GM23338 (cell line): ENCODE measurements around the gene C1orf87.

Experiments
- EZH2 ChIP-seq: fragments of 200-600 bp; sonication (generic); IDR thresholded peaks from one replicate; pipeline ENCODE4 v1.8.0; 2017; ENCODE audit warnings: antibody characterized with exemption, mild to moderate bottlenecking, low read depth; ENCODE audit not compliant: unreplicated experiment
- EZH2phosphoT487 ChIP-seq: fragments of 200-600 bp; sonication (generic); IDR thresholded peaks from one replicate; pipeline ENCODE4 v1.8.1; 2018; ENCODE audit warnings: antibody characterized with exemption; ENCODE audit not compliant: unreplicated experiment
- JUNB ChIP-seq: IDR thresholded peaks from one replicate; pipeline ENCODE4 v1.6.1; 2016; ENCODE audit warnings: antibody characterized with exemption; ENCODE audit not compliant: unreplicated experiment
- POLR2AphosphoS5 ChIP-seq: IDR thresholded peaks from 2 replicates; pipeline ENCODE4 v1.6.1; 2016; ENCODE audit warnings: antibody characterized with exemption, low read depth
- ZNF331 ChIP-seq: fragments of 250-450 bp; sonication (Bioruptor Pico); IDR thresholded peaks from 2 replicates; pipeline ENCODE4 v1.5.0; 2020; ENCODE audit warnings: low read depth, mild to moderate bottlenecking, moderate library complexity
- TF ChIP-seq, protein P1 (sequence below), 2 experiments: fragments of 200-600 bp in 1 of 2; sonication (generic) in 1 of 2; conservative IDR thresholded peaks; 2 replicates each; pipeline versions ENCODE4 v1.5.1 to v1.6.1; 2016 to 2017; ENCODE audit warnings: antibody characterized with exemption in 2 of 2, low read depth in 2 of 2, mild to moderate bottlenecking in 2 of 2, moderate library complexity in 1 of 2
- TF ChIP-seq, protein P2 (sequence below): IDR thresholded peaks from one replicate; pipeline ENCODE4 v1.6.1; 2018; ENCODE audit warnings: antibody characterized with exemption; ENCODE audit not compliant: unreplicated experiment
- TF ChIP-seq, protein P3 (sequence below): IDR thresholded peaks from 2 replicates; pipeline ENCODE4 v1.6.1; 2016; ENCODE audit warnings: antibody characterized with exemption

DNA sequence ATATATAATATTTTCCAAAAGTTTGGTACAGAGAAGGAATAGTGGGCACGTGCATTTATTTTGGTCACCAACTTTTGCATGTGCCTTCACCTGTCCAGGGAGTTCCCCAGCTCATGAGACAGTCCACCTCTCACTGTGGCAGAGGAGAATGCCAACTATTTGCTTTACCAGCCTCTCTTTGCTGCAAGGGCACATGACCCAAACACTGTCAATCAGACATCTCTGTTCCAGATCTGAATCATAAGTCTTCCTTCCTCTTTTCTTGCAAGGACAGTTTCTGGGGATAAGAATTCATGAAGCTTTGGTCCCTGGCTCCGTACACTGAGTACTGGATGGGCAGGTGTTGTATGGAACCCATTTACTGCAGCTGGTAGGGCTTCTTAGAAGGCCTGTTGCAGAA lies 38.6 kb downstream of the C1orf87 start:
- TF ChIP-seq, protein P1, sequence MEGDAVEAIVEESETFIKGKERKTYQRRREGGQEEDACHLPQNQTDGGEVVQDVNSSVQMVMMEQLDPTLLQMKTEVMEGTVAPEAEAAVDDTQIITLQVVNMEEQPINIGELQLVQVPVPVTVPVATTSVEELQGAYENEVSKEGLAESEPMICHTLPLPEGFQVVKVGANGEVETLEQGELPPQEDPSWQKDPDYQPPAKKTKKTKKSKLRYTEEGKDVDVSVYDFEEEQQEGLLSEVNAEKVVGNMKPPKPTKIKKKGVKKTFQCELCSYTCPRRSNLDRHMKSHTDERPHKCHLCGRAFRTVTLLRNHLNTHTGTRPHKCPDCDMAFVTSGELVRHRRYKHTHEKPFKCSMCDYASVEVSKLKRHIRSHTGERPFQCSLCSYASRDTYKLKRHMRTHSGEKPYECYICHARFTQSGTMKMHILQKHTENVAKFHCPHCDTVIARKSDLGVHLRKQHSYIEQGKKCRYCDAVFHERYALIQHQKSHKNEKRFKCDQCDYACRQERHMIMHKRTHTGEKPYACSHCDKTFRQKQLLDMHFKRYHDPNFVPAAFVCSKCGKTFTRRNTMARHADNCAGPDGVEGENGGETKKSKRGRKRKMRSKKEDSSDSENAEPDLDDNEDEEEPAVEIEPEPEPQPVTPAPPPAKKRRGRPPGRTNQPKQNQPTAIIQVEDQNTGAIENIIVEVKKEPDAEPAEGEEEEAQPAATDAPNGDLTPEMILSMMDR (conservative IDR thresholded peaks at IDR 0.05; ENCODE audit: low read depth in 2 of 2): no peak
- TF ChIP-seq POLR2AphosphoS5 (no peak), EZH2phosphoT487 (no peak), JUNB (no peak), EZH2 (no peak), ZNF331 (CRISPR knock-in tag) (no peak)
- TF ChIP-seq, protein P2, sequence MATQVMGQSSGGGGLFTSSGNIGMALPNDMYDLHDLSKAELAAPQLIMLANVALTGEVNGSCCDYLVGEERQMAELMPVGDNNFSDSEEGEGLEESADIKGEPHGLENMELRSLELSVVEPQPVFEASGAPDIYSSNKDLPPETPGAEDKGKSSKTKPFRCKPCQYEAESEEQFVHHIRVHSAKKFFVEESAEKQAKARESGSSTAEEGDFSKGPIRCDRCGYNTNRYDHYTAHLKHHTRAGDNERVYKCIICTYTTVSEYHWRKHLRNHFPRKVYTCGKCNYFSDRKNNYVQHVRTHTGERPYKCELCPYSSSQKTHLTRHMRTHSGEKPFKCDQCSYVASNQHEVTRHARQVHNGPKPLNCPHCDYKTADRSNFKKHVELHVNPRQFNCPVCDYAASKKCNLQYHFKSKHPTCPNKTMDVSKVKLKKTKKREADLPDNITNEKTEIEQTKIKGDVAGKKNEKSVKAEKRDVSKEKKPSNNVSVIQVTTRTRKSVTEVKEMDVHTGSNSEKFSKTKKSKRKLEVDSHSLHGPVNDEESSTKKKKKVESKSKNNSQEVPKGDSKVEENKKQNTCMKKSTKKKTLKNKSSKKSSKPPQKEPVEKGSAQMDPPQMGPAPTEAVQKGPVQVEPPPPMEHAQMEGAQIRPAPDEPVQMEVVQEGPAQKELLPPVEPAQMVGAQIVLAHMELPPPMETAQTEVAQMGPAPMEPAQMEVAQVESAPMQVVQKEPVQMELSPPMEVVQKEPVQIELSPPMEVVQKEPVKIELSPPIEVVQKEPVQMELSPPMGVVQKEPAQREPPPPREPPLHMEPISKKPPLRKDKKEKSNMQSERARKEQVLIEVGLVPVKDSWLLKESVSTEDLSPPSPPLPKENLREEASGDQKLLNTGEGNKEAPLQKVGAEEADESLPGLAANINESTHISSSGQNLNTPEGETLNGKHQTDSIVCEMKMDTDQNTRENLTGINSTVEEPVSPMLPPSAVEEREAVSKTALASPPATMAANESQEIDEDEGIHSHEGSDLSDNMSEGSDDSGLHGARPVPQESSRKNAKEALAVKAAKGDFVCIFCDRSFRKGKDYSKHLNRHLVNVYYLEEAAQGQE: no peak
- TF ChIP-seq, protein P3, sequence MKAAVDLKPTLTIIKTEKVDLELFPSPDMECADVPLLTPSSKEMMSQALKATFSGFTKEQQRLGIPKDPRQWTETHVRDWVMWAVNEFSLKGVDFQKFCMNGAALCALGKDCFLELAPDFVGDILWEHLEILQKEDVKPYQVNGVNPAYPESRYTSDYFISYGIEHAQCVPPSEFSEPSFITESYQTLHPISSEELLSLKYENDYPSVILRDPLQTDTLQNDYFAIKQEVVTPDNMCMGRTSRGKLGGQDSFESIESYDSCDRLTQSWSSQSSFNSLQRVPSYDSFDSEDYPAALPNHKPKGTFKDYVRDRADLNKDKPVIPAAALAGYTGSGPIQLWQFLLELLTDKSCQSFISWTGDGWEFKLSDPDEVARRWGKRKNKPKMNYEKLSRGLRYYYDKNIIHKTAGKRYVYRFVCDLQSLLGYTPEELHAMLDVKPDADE: no peak
